Activated naive CD4-positive, alpha-beta T cell treated with anti-CD3 and anti-CD28 coated beads for 36 hours (primary cell): ENCODE results near the gene CD200R1L. TPM values are rescaled to one million over a fixed set of nuclear protein-coding genes. Genes with fewer than 3 reads are reported as not detected.

Experiments used
- CTCF ChIA-PET: fragments of 350-600 bp; sonication (Branson Sonifier 250); formaldehyde crosslinking; loops from one replicate; lab custom pipeline; 2021; ENCODE audit warnings: antibody characterized with exemption; lab: Charles Lee
- DNase-seq: peaks from one replicate; pipeline ENCODE4 v3.0.0-alpha.2; 2020
- H3K27ac Mint-ChIP-seq: one replicate; pipeline ENCODE4 v1.8.0; 2021; ENCODE audit warnings: mild to moderate bottlenecking, mixed read lengths
- H3K27me3 Mint-ChIP-seq: one replicate; pipeline ENCODE4 v1.8.0; 2021; ENCODE audit warnings: low read depth, mixed read lengths
- H3K36me3 Mint-ChIP-seq: one replicate; pipeline ENCODE4 v1.8.0; 2021; ENCODE audit warnings: low read depth, mixed read lengths
- H3K4me1 Mint-ChIP-seq: one replicate; pipeline ENCODE4 v1.8.0; 2021; ENCODE audit warnings: low read depth, mixed read lengths
- H3K4me3 Mint-ChIP-seq: one replicate; pipeline ENCODE4 v1.8.0; 2021; ENCODE audit warnings: mild to moderate bottlenecking, moderate library complexity, mixed read lengths
- H3K9me3 Mint-ChIP-seq: one replicate; pipeline ENCODE4 v1.8.0; 2021; ENCODE audit warnings: mixed read lengths
- intact Hi-C: fragments of 100-400 bp; cut with micrococcal nuclease; formaldehyde crosslinking; loops from one replicate; pipeline ENCODE4 v1.15.1; 2023
- total RNA-seq, 2 experiments: library from RNA; stranded (reverse); gene quantifications; one replicate each; pipeline ENCODE4 v1.2.3, GENCODE V29; 2021

Gene CD200R1L
- total RNA-seq, 2 experiments from 2014 or later = not detected

- Mint-ChIP-seq H3K9me3 (no peaks in the 10 kb centered on the region), H3K27me3 (no peaks in the 10 kb centered on the region), H3K27ac (no peak overlapping the region), H3K36me3 (no peaks in the 10 kb centered on the region), H3K4me3 (no peak overlapping the region), H3K4me1 (peaks cover 28% of the 10 kb centered on the region)
- CTCF ChIA-PET = interaction anchor here (0.7 kb wide), 1 partner anchor 263 kb away, joined by 4 read pairs; no protein-coding TSS in a partner anchor
- intact Hi-C loops = no loop called here
- no peak for DNase-seq
Observed at GRCh38 chr3:112805126-112805525, 41.5 kb downstream of the CD200R1L start.

- H3K27ac Mint-ChIP-seq = no peak overlapping the region
- no peaks in the 10 kb centered on the region for H3K27me3 Mint-ChIP-seq
- H3K4me3 Mint-ChIP-seq = no peak overlapping the region
- DNase-seq = no peak
- H3K4me1 Mint-ChIP-seq = peaks cover 31% of the 10 kb centered on the region
- CTCF ChIA-PET = interaction anchor here (1.7 kb wide), 1 partner anchor 69 kb away, joined by 6 read pairs; no protein-coding TSS in a partner anchor
- H3K9me3 Mint-ChIP-seq = no peaks in the 10 kb centered on the region
- intact Hi-C loops = loop anchor here (5.0 kb wide), 1 partner anchor 173 kb away; the partner anchor contains the start of gene CD200R1
- no peaks in the 10 kb centered on the region for H3K36me3 Mint-ChIP-seq
Observed at GRCh38 chr3:112804021-112804420, 42.6 kb downstream of the CD200R1L start.

- H3K9me3 Mint-ChIP-seq = no peaks in the 10 kb centered on the region
Observed at GRCh38 chr3:112803467-112803866, 43.2 kb downstream of the CD200R1L start.

GRCh38 chr3:112802338-112802737 lies 44.3 kb downstream of the CD200R1L start:
- CTCF ChIA-PET = interaction anchor here (1.2 to 2.4 kb wide), 2 partner anchors 11 to 16 kb away, joined by 3 to 6 read pairs; no protein-coding TSS in a partner anchor
- H3K27ac Mint-ChIP-seq = no peak overlapping the region
- no peak for DNase-seq

More at GRCh38 chr3:112803467-112803866, 43.2 kb downstream of the CD200R1L start:
- no peak for DNase-seq
- Mint-ChIP-seq H3K4me1 (peaks cover 31% of the 10 kb centered on the region), H3K36me3 (no peaks in the 10 kb centered on the region), H3K27me3 (no peaks in the 10 kb centered on the region), H3K27ac (no peak overlapping the region), H3K4me3 (no peak overlapping the region)
- intact Hi-C loops = loop anchor here (5.0 kb wide), 1 partner anchor 174 kb away; the partner anchor contains the start of gene CD200R1
- CTCF ChIA-PET = interaction anchor here (1.7 kb wide), 1 partner anchor 69 kb away, joined by 6 read pairs; no protein-coding TSS in a partner anchor

GRCh38 chr3:112799946-112800345 lies 46.7 kb downstream of the CD200R1L start:
- Mint-ChIP-seq H3K4me3 (no peak overlapping the region), H3K27ac (no peak overlapping the region), H3K27me3 (no peaks in the 10 kb centered on the region), H3K9me3 (no peaks in the 10 kb centered on the region), H3K36me3 (no peaks in the 10 kb centered on the region), H3K4me1 (peaks cover 32% of the 10 kb centered on the region)
- no peak for DNase-seq
- intact Hi-C loops = loop anchor here (5.0 kb wide), 1 partner anchor 177 kb away; the partner anchor contains the start of gene CD200R1
- CTCF ChIA-PET = interaction anchor here (0.7 to 2.4 kb wide), 3 partner anchors 11 to 65 kb away, joined by 3 to 6 read pairs (median 5); no protein-coding TSS in a partner anchor

More at GRCh38 chr3:112802338-112802737, 44.3 kb downstream of the CD200R1L start:
- Mint-ChIP-seq H3K9me3 (no peaks in the 10 kb centered on the region), H3K36me3 (no peaks in the 10 kb centered on the region), H3K4me1 (peaks cover 26% of the 10 kb centered on the region), H3K4me3 (no peak overlapping the region), H3K27me3 (no peaks in the 10 kb centered on the region)
- intact Hi-C loops = loop anchor here (5.0 kb wide), 1 partner anchor 175 kb away; the partner anchor contains the start of gene CD200R1

- peaks cover 26% of the 10 kb centered on the region for H3K4me1 Mint-ChIP-seq
- intact Hi-C loops = no loop called here
- no peak overlapping the region for H3K4me3 Mint-ChIP-seq
Observed at GRCh38 chr3:112794622-112795172, 52.0 kb downstream of the CD200R1L start.

GRCh38 chr3:112793326-112794081 lies 53.2 kb downstream of the CD200R1L start:
- intact Hi-C loops = no loop called here
- Mint-ChIP-seq H3K27me3 (no peaks in the 10 kb centered on the region), H3K27ac (no peak overlapping the region), H3K4me1 (peaks cover 26% of the 10 kb centered on the region), H3K4me3 (no peak overlapping the region), H3K36me3 (no peaks in the 10 kb centered on the region), H3K9me3 (no peaks in the 10 kb centered on the region)
- no peak for DNase-seq
- CTCF ChIA-PET = interaction anchor here (1.2 to 1.3 kb wide), 2 partner anchors 19 to 59 kb away, joined by 3 to 4 read pairs; no protein-coding TSS in a partner anchor

More at GRCh38 chr3:112794622-112795172, 52.0 kb downstream of the CD200R1L start:
- H3K27ac Mint-ChIP-seq = no peak overlapping the region
- no peaks in the 10 kb centered on the region for H3K36me3 Mint-ChIP-seq
- DNase-seq = no peak
- CTCF ChIA-PET = interaction anchor here (1.2 kb wide), 1 partner anchor 20 kb away, joined by 3 read pairs; no protein-coding TSS in a partner anchor
- no peaks in the 10 kb centered on the region for H3K9me3 Mint-ChIP-seq
- H3K27me3 Mint-ChIP-seq = no peaks in the 10 kb centered on the region

GRCh38 chr3:112791736-112792135 lies 54.9 kb downstream of the CD200R1L start:
- Mint-ChIP-seq H3K9me3 (peaks cover 12% of the 10 kb centered on the region), H3K4me3 (no peak overlapping the region), H3K27me3 (no peaks in the 10 kb centered on the region), H3K36me3 (no peaks in the 10 kb centered on the region), H3K4me1 (peaks cover 26% of the 10 kb centered on the region), H3K27ac (no peak overlapping the region)
- intact Hi-C loops = no loop called here
- no peak for DNase-seq
- CTCF ChIA-PET = no interaction called here

- intact Hi-C loops = no loop called here
- CTCF ChIA-PET = interaction anchor here (1.1 kb wide), 1 partner anchor 55 kb away, joined by 5 read pairs; no protein-coding TSS in a partner anchor
- H3K27me3 Mint-ChIP-seq = no peaks in the 10 kb centered on the region
- no peaks in the 10 kb centered on the region for H3K36me3 Mint-ChIP-seq
- peaks cover 19% of the 10 kb centered on the region for H3K4me1 Mint-ChIP-seq
- H3K4me3 Mint-ChIP-seq = no peak overlapping the region
- DNase-seq = no peak
- H3K27ac Mint-ChIP-seq = no peak overlapping the region
- peaks cover 12% of the 10 kb centered on the region for H3K9me3 Mint-ChIP-seq
Observed at GRCh38 chr3:112789787-112790186, 56.9 kb downstream of the CD200R1L start.

- Mint-ChIP-seq H3K36me3 (no peaks in the 10 kb centered on the region), H3K27ac (no peak overlapping the region), H3K9me3 (peaks cover 12% of the 10 kb centered on the region), H3K4me1 (no peaks in the 10 kb centered on the region), H3K4me3 (no peak overlapping the region), H3K27me3 (no peaks in the 10 kb centered on the region)
- intact Hi-C loops = no loop called here
- CTCF ChIA-PET = interaction anchor here (1.4 to 1.7 kb wide), 2 partner anchors 14 to 184 kb away, joined by 4 to 6 read pairs; no protein-coding TSS in a partner anchor
- no peak for DNase-seq
Observed at GRCh38 chr3:112786881-112787579, 59.6 kb downstream of the CD200R1L start.

GRCh38 chr3:112786002-112786590 lies 60.6 kb downstream of the CD200R1L start:
- no peak for DNase-seq
- Mint-ChIP-seq H3K4me1 (no peaks in the 10 kb centered on the region), H3K4me3 (no peak overlapping the region), H3K27ac (no peak overlapping the region), H3K36me3 (no peaks in the 10 kb centered on the region), H3K27me3 (no peaks in the 10 kb centered on the region), H3K9me3 (peaks cover 12% of the 10 kb centered on the region)
- CTCF ChIA-PET = interaction anchor here (0.8 to 1.7 kb wide), 4 partner anchors 10 to 186 kb away, joined by 3 to 6 read pairs (median 4); no protein-coding TSS in a partner anchor
- intact Hi-C loops = no loop called here
